Upper lobe of right lung (tissue), 1 donor: ENCODE results near the gene GRID2IP. TPM values are rescaled to one million over a fixed set of nuclear protein-coding genes. Genes with fewer than 3 reads are reported as not detected.
A peak's percentile ranks its signal among the peaks of the same experiment; 100 is the strongest.
"Not testable (repeated sequence)": the region's sequence is repeated elsewhere in the genome, so short reads cannot be mapped to it uniquely, and the experiment has no call there.

Experiments
- ATAC-seq: fragments of 200-7000 bp; cut with Tn5 transposase; one replicate; pipeline ENCODE4 v1.9.1; 2020; ENCODE audit warnings: mild to moderate bottlenecking, moderate library complexity
- DNase-seq: peaks from one replicate; pipeline ENCODE4 v3.0.0-alpha.2; 2020
- H3K27ac ChIP-seq: fragments of 200-600 bp; one replicate; pipeline ENCODE4 v1.8.0; 2022
- H3K27me3 ChIP-seq: fragments of 200-600 bp; one replicate; pipeline ENCODE4 v1.8.0; 2022; ENCODE audit warnings: mild to moderate bottlenecking
- H3K36me3 ChIP-seq: fragments of 200-600 bp; one replicate; pipeline ENCODE4 v1.8.0; 2022
- H3K4me1 ChIP-seq: fragments of 200-600 bp; one replicate; pipeline ENCODE4 v1.8.0; 2022
- H3K4me3 ChIP-seq: fragments of 200-600 bp; one replicate; pipeline ENCODE4 v1.8.0; 2022; ENCODE audit warnings: mild to moderate bottlenecking
- H3K9me3 ChIP-seq: fragments of 200-600 bp; one replicate; pipeline ENCODE4 v1.8.0; 2022
- intact Hi-C: fragments of 100-400 bp; cut with DNase I; formaldehyde crosslinking; loops from one replicate; pipeline ENCODE4 v1.11.0; 2022
- total RNA-seq: library from RNA; stranded (reverse); fragmentation: NEBNext Ultra II Directional; extraction: Animal tissue kit (Norgen Biotek cat#: 25700); gene quantifications from one replicate; pipeline ENCODE4 v1.2.1, GENCODE V29; 2021
- TF ChIP-seq, protein P1 (sequence below): fragments of 200-600 bp; IDR thresholded peaks from one replicate; pipeline ENCODE4 v1.8.0; 2022; ENCODE audit warnings: antibody characterized with exemption
- donor health status: DM: no; HTN: yes; CAD: no; lungs with severe emphysema.

Gene GRID2IP
- total RNA-seq, 1 donor from 2014 or later = 0.46 TPM

DNA sequence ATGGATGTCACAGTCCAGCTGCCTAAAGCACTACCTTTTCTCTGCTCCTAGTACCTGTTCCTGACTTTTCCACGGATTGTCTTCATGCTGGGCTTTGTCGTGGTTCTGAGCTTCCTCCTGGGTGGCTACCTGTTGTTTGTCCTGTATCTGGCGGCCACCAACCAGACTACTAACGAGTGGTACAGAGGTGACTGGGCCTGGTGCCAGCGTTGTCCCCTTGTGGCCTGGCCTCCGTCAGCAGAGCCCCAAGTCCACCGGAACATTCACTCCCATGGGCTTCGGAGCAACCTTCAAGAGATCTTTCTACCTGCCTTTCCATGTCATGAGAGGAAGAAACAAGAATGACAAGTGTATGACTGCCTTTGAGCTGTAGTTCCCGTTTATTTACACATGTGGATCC, 37.3 kb upstream of the GRID2IP start:
- ATAC-seq (no peak), DNase-seq (no peak)
- TF ChIP-seq, protein P1, sequence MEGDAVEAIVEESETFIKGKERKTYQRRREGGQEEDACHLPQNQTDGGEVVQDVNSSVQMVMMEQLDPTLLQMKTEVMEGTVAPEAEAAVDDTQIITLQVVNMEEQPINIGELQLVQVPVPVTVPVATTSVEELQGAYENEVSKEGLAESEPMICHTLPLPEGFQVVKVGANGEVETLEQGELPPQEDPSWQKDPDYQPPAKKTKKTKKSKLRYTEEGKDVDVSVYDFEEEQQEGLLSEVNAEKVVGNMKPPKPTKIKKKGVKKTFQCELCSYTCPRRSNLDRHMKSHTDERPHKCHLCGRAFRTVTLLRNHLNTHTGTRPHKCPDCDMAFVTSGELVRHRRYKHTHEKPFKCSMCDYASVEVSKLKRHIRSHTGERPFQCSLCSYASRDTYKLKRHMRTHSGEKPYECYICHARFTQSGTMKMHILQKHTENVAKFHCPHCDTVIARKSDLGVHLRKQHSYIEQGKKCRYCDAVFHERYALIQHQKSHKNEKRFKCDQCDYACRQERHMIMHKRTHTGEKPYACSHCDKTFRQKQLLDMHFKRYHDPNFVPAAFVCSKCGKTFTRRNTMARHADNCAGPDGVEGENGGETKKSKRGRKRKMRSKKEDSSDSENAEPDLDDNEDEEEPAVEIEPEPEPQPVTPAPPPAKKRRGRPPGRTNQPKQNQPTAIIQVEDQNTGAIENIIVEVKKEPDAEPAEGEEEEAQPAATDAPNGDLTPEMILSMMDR = no peak
- Histone ChIP-seq H3K27ac (no peak overlapping the region), H3K27me3 (no peaks in the 10 kb centered on the region), H3K4me1 (peaks cover 16% of the 10 kb centered on the region), H3K9me3 (no peaks in the 10 kb centered on the region), H3K36me3 (peaks cover 53% of the 10 kb centered on the region), H3K4me3 (no peak overlapping the region)
- intact Hi-C loops = no loop called here

DNA sequence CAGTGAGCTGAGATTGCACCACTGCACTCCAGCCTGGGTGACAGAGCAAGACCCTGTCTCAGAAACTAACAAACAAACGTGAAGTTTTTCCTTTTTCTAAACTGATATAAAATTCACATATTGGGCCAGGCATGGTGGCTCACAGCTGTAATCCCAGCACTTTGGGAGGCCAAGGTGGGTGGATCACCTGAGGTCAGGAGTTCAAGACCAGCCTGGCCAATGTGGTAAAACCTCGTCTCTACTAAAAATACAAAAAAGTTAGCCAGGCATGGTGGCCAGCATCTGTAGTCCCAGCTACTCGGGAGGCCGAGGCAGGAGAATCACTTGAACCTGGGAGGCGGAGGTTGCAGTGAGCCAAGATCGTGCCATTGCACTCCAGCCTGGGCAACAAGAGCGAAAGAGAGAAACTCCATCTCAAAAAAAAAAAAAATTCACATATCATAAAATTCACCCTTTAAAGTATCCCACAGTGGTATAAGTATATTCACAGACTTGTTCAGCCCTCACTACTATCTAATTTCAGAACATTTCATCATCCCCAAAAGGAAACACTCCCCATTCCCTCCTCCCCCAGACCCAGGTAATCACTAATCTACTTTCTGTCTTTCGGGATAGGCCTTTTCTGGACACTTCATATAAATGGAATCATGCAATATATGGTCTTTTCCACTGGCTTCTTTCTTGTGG, 34.6 kb upstream of the GRID2IP start:
- H3K4me1 ChIP-seq, H3K27me3 ChIP-seq, intact Hi-C loops, DNase-seq, H3K4me3 ChIP-seq, H3K9me3 ChIP-seq, ATAC-seq, H3K27ac ChIP-seq: not testable (repeated sequence)
- H3K36me3 ChIP-seq = peaks cover 58% of the 10 kb centered on the region

DNA sequence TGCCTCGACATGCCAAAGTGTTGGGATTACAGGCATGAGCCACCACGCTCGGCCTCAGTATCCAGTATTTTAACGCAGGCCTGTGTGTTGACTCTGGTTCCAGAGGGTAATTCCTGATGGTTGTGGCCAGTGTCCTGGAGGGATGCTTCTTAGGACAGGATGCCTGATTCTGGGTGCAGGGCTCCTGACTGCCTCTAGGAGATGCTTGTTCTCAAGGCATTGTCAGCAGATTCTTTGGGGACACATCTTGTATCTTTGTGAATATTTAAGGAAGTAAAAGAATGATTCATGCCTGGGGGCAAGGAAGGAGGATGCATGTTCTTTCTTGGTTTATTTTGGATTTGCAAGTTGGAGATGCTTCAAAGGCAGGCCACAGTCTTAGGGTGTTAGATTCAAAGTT, 28.2 kb upstream of the GRID2IP start:
- TF ChIP-seq, protein P1 = peak; percentile 9
- Histone ChIP-seq H3K4me3 (no peak overlapping the region), H3K4me1 (peaks cover 12% of the 10 kb centered on the region), H3K9me3 (no peaks in the 10 kb centered on the region), H3K27me3 (no peaks in the 10 kb centered on the region), H3K36me3 (peaks cover 44% of the 10 kb centered on the region), H3K27ac (no peak overlapping the region)
- intact Hi-C loops = no loop called here
- no peak for ATAC-seq
- no peak for DNase-seq

DNA sequence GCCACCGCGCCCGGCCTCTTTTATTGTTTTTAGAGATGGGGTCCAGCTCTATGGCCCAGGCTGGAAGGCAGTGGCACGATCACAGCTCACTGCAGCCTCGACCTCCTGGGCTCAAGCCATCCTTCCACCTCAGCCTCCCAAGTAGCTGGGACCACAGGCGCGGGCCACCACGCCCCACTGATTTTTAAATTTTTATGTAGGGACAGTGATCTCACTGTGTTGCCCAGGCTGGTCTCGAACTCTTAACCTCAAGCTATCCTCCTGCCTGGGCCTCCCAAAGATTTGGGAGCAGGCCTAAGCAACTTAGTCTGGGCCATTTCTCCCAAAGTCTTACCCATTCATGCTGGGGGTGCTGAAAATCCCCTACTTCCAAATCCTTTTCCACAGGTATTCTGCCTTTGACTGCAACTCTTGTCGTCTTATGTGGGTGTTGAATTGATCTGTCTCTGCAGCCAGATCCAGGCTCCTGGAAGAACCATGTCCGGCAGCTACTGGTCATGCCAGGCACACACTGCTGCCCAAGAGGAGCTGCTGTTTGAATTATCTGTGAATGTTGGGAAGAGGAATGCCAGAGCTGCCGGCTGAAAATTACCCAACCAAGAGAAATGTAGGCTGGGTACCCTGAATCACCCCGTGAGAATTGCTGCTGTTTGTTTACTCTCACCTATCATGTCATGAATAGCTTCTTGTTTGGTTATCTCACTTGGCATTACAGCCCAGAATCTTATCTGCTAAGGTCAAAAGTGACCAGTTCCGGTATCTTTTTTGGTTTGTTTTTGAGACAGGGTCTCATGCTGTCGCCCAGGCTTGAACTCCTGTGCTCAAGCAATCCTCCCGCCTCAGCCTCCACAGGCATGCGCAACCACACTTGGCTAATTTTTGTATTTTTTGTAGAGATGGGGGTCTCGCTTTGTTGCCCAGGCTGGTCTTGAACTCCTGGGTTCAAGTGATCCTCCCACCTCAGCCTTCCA, 27.1 kb upstream of the GRID2IP start:
- TF ChIP-seq, protein P1 = no peak
- peak overlapping the region; percentile 74 for H3K4me3 ChIP-seq
- no peak for ATAC-seq
- DNase-seq = no peak
- no peaks in the 10 kb centered on the region for H3K9me3 ChIP-seq
- H3K27ac ChIP-seq = peak overlapping the region; percentile 93
- peaks cover 12% of the 10 kb centered on the region for H3K4me1 ChIP-seq
- H3K27me3 ChIP-seq = no peaks in the 10 kb centered on the region
- intact Hi-C loops = no loop called here
- peaks cover 35% of the 10 kb centered on the region for H3K36me3 ChIP-seq

DNA sequence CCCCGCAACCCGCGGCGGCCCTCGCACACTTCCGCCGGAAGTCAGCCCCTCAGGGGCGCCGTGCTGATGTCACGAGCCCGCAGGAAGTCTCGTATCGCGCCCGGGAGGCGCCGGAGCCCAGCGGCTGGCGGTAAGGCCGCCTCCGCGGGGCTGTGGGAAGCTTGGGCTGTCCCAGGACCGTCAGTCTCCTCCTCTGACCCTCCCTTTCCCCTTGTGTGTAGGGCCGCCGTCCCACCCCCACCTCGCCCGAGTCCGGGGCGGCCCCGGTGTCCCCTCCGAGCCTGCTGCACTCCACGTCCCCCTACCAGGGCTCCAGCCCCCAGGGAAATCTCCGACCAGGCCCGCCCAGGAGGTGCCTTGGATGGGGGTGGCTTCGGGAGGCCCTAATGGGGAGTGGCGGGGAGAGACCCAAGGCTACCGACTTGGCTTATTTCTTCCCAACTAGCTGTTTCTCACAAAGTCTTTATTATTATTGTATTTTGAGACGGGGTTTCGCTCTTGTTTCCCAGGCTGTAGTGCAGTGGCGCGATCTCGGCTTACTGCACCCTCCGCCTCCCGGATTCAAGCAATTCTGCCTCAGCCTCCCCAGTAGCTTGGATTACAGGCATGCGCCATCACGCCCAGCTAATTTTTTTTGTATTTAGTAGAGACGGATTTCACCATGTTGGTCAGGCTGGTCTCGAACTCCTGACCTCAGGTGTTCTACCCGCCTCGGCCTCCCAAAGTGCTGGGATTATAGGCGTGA, 26.3 kb upstream of the GRID2IP start, which contains the start of gene ZDHHC4:
TSS of gene ZDHHC4 (plus strand) at position 86 of the 745 bp plus-strand sequence. CDS start 3,108 bp downstream, outside the sequence.
- Histone ChIP-seq H3K27ac (peak within 1 kb of the TSS; percentile 93), H3K4me3 (peak within 1 kb of the TSS; percentile 74), H3K4me1 (peaks cover 12% of the 10 kb centered on the region), H3K27me3 (no peaks in the 10 kb centered on the region), H3K36me3 (peaks cover 26% of the 10 kb centered on the region), H3K9me3 (no peaks in the 10 kb centered on the region)
- intact Hi-C loops = no loop called here
- TF ChIP-seq, protein P1 = no peak
- ATAC-seq (peak; percentile 98), DNase-seq (peak; percentile 96)

DNA sequence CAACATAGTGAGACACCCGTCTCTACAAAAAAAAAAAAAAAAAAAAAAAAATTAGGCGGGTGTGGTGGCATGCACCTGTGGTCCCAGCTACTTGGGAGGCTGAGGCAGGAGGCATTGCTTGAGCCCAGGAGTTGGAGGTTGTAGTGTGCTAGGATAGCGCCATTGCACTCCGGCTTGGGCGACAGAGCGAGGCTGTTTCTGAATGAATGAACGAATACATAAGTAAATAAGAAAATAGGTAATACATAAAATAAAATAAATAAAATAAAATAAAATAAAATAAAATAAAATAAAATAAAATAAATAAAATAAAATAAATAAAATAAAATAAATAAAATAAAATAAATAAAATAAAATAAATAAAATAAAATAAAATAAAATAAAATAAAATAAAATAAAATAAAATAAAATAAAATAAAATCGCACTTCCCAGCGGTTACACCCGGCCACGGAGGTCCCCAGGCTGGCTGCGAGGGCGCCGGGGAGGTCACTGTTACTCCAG, 25.7 kb upstream of the GRID2IP start:
- H3K4me1 ChIP-seq = peaks cover 12% of the 10 kb centered on the region
- H3K4me3 ChIP-seq = peak overlapping the region; percentile 74
- H3K9me3 ChIP-seq, ATAC-seq, H3K27me3 ChIP-seq, intact Hi-C loops, DNase-seq: not testable (repeated sequence)
- H3K36me3 ChIP-seq = peaks cover 20% of the 10 kb centered on the region
- peak overlapping the region; percentile 93 for H3K27ac ChIP-seq
